CD4-positive, alpha-beta T cell (primary cell): Measurements from ENCODE around the gene PYHIN1. TPM values are rescaled to one million over a fixed set of nuclear protein-coding genes. Genes with fewer than 3 reads are reported as not detected.

ENCODE experiments used
- ATAC-seq: fragments of 200-7000 bp; cut with Tn5 transposase; one replicate; pipeline ENCODE4 v1.10.0; 2022; ENCODE audit warnings: mild to moderate bottlenecking; ENCODE audit not compliant: poor library complexity
- CTCF ChIA-PET: fragments of 350-600 bp; sonication (Branson Sonifier 250); formaldehyde crosslinking; loops from one replicate; lab custom pipeline; 2021; ENCODE audit warnings: antibody characterized with exemption, inconsistent platforms; lab: Charles Lee
- POLR2A ChIA-PET: fragments of 350-600 bp; sonication (Branson Sonifier 250); formaldehyde crosslinking; loops from one replicate; lab custom pipeline; 2021; ENCODE audit warnings: antibody characterized with exemption, inconsistent platforms; lab: Charles Lee
- DNase-seq, 14 experiments: peaks; one replicate each; pipeline ENCODE4 v3.0.0-alpha.2; 2013 to 2020; ENCODE audit warnings: mixed read lengths in 2 of 14
- H3K27ac ChIP-seq, 2 donors: one replicate each; pipeline versions ENCODE4 v1.5.1 to v1.7.0; 2013; ENCODE audit warnings: low read length in 2 of 2, low read depth in 1 of 2, mild to moderate bottlenecking in 1 of 2
- H3K27me3 ChIP-seq, 2 experiments: 1 replicate in 1 of 2; 2 replicates in 1 of 2; pipeline versions ENCODE4 v1.6.1 to v1.7.0; 2013; ENCODE audit warnings: low read length in 2 of 2, control low read depth in 1 of 2, mild to moderate bottlenecking in 1 of 2, moderate library complexity in 1 of 2; ENCODE audit not compliant: insufficient read depth in 2 of 2, control insufficient read depth in 1 of 2
- H3K36me3 ChIP-seq: one replicate; pipeline ENCODE4 v1.6.1; 2013; ENCODE audit warnings: low read length, control low read depth; ENCODE audit not compliant: insufficient read depth
- H3K4me1 ChIP-seq: one replicate; pipeline ENCODE4 v1.6.1; 2013; ENCODE audit warnings: low read length, control low read depth; ENCODE audit not compliant: insufficient read depth
- H3K4me3 ChIP-seq: one replicate; pipeline ENCODE4 v1.5.1; 2013; ENCODE audit warnings: mild to moderate bottlenecking, low read length, moderate library complexity
- H3K9me3 ChIP-seq, 2 experiments: 1 replicate in 1 of 2; 2 replicates in 1 of 2; pipeline versions ENCODE4 v1.6.1 to v1.7.0; 2013; ENCODE audit warnings: low read length in 2 of 2, mild to moderate bottlenecking in 2 of 2, control low read depth in 1 of 2, moderate library complexity in 1 of 2; ENCODE audit not compliant: control insufficient read depth in 1 of 2, insufficient read depth in 1 of 2
- H3K27ac Mint-ChIP-seq: one replicate; pipeline ENCODE4 v1.8.0; 2020; ENCODE audit warnings: mixed read lengths
- H3K27me3 Mint-ChIP-seq: one replicate; pipeline ENCODE4 v1.8.0; 2021; ENCODE audit warnings: mixed read lengths
- H3K36me3 Mint-ChIP-seq: one replicate; pipeline ENCODE4 v1.8.0; 2021; ENCODE audit warnings: low read depth, mixed read lengths
- H3K4me1 Mint-ChIP-seq: one replicate; pipeline ENCODE4 v1.8.0; 2021; ENCODE audit warnings: low read depth, mixed read lengths
- H3K4me3 Mint-ChIP-seq: one replicate; pipeline ENCODE4 v1.8.0; 2020; ENCODE audit warnings: mild to moderate bottlenecking, mixed read lengths
- H3K9me3 Mint-ChIP-seq: one replicate; pipeline ENCODE4 v1.8.0; 2020; ENCODE audit warnings: mixed read lengths
- CTCF ChIP-seq: fragments of 200-600 bp; IDR thresholded peaks from one replicate; pipeline ENCODE4 v1.8.0; 2022; ENCODE audit warnings: antibody characterized with exemption, mild to moderate bottlenecking
- intact Hi-C, 2 experiments: fragments of 100-400 bp; cut with DNase I in 1 of 2; cut with micrococcal nuclease in 1 of 2; formaldehyde crosslinking; loops; one replicate each; pipeline versions ENCODE4 v1.15.1 to v1.9.0; 2023 to 2025; cut with DNase I, micrococcal nuclease
- total RNA-seq, 174 experiments: library from RNA in 2 of 174; stranded (reverse) in 2 of 174; gene quantifications; one replicate each; pipeline ENCODE4 v1.2.3 and lab custom pipeline; 2021 to 2026

The PYHIN1 gene
- total RNA-seq, 2 experiments from 2014 or later, result 15.2 to 16.2 TPM

GRCh38 chr1:158979229-158979628 lies 47.9 kb downstream of the PYHIN1 start:
- POLR2A ChIA-PET, result no interaction called here
- Mint-ChIP-seq H3K4me1 (no peaks in the 10 kb centered on the region), H3K27ac (no peak overlapping the region)

GRCh38 chr1:158983235-158983634 lies 51.9 kb downstream of the PYHIN1 start:
- Mint-ChIP-seq H3K27me3 (no peaks in the 10 kb centered on the region), H3K4me1 (no peaks in the 10 kb centered on the region), H3K36me3 (peaks cover 77% of the 10 kb centered on the region), H3K4me3 (no peak overlapping the region), H3K27ac (no peak overlapping the region), H3K9me3 (peaks cover 15% of the 10 kb centered on the region)
- H3K36me3 ChIP-seq, result peaks cover 10% of the 10 kb centered on the region
- no peak overlapping the region for H3K27ac ChIP-seq
- intact Hi-C loops, result no loop called here
- H3K4me3 ChIP-seq, result no peak overlapping the region
- DNase-seq (no peak), ATAC-seq (no peak)
- peaks cover 0 to 11% of the 10 kb centered on the region in 2 experiments for H3K9me3 ChIP-seq
- no peak for TF ChIP-seq CTCF
- ChIA-PET POLR2A (no interaction called here), CTCF (interaction anchor here (1.2 kb wide), 1 partner anchor 15 kb away, joined by 3 read pairs; no protein-coding TSS in a partner anchor)
- H3K27me3 ChIP-seq, result no peaks in the 10 kb centered on the region
- H3K4me1 ChIP-seq, result no peaks in the 10 kb centered on the region

More at GRCh38 chr1:158979229-158979628, 47.9 kb downstream of the PYHIN1 start:
- H3K27me3 Mint-ChIP-seq, result no peaks in the 10 kb centered on the region
- H3K4me3 Mint-ChIP-seq, result no peak overlapping the region
- ATAC-seq (no peak), DNase-seq (no peak)
- H3K9me3 Mint-ChIP-seq, result peaks cover 15% of the 10 kb centered on the region
- H3K4me3 ChIP-seq, result no peak overlapping the region
- H3K9me3 ChIP-seq, result peaks cover 0 to 11% of the 10 kb centered on the region in 2 experiments
- CTCF ChIA-PET, result interaction anchor here (1.0 kb wide), 1 partner anchor 19 kb away, joined by 3 read pairs; no protein-coding TSS in a partner anchor
- H3K36me3 Mint-ChIP-seq, result peaks cover 84% of the 10 kb centered on the region
- H3K27me3 ChIP-seq, result no peaks in the 10 kb centered on the region
- peaks cover 31% of the 10 kb centered on the region for H3K36me3 ChIP-seq
- no peak for TF ChIP-seq CTCF
- intact Hi-C loops, result no loop called here
- H3K27ac ChIP-seq, result no peak overlapping the region
- H3K4me1 ChIP-seq, result no peaks in the 10 kb centered on the region

GRCh38 chr1:158984386-158984785 lies 53.0 kb downstream of the PYHIN1 start:
- intact Hi-C loops, result no loop called here
- Mint-ChIP-seq H3K36me3 (peaks cover 74% of the 10 kb centered on the region), H3K4me1 (no peaks in the 10 kb centered on the region), H3K27ac (no peak overlapping the region), H3K9me3 (peaks cover 15% of the 10 kb centered on the region), H3K27me3 (no peaks in the 10 kb centered on the region), H3K4me3 (no peak overlapping the region)
- peaks cover 10% of the 10 kb centered on the region for H3K36me3 ChIP-seq
- no peaks in the 10 kb centered on the region for H3K27me3 ChIP-seq
- ChIA-PET POLR2A (no interaction called here), CTCF (no interaction called here)
- no peak overlapping the region for H3K27ac ChIP-seq
- H3K9me3 ChIP-seq, result peaks cover 0 to 11% of the 10 kb centered on the region in 2 experiments
- ATAC-seq, result no peak
- H3K4me1 ChIP-seq, result no peaks in the 10 kb centered on the region
- no peak for TF ChIP-seq CTCF
- no peak overlapping the region for H3K4me3 ChIP-seq
- DNase-seq, result no peak
